H1 (cell line): ENCODE results near the gene SBF2. TPM values are rescaled to one million over a fixed set of nuclear protein-coding genes. Genes with fewer than 3 reads are reported as not detected.

Experiments used
- CTCF ChIA-PET: fragments of 300-600 bp; sonication (Branson Sonifier 250); formaldehyde crosslinking; loops from one replicate; lab custom pipeline; 2021; ENCODE audit not compliant: partially characterized antibody; lab: Charles Lee
- POLR2A ChIA-PET: fragments of 300-600 bp; sonication (Branson Sonifier 250); formaldehyde crosslinking; loops from one replicate; lab custom pipeline; 2021; ENCODE audit warnings: inconsistent platforms; ENCODE audit not compliant: partially characterized antibody; lab: Charles Lee
- DNase-seq, 2 experiments: peaks; one replicate each; pipeline versions ENCODE4 v3.0.0 to v3.0.0-alpha.2; 2010 to 2022; ENCODE audit warnings: low spot score in 2 of 2, low read depth in 1 of 2, mixed read lengths in 1 of 2
- FAIRE-seq: peaks from 2 replicates; lab custom pipeline; 2011; peaks lifted over from hg19 to GRCh38; lab: Jason Lieb, UNC
- H2AFZ ChIP-seq: 2 replicates; pipeline ENCODE4 v1.8.1; 2012; ENCODE audit warnings: low read length, inconsistent platforms
- H2AK5ac ChIP-seq: 2 replicates; pipeline ENCODE4 v1.6.1; 2013; ENCODE audit warnings: low read depth, low read length
- H2BK120ac ChIP-seq: replicated peaks from 2 replicates; pipeline ENCODE3; 2013; ENCODE audit warnings: low read depth, low read length, inconsistent platforms
- H2BK12ac ChIP-seq: 2 replicates; pipeline ENCODE4 v1.6.1; 2013; ENCODE audit warnings: low read depth, low read length
- H2BK15ac ChIP-seq: 2 replicates; pipeline ENCODE4 v1.6.1; 2013; ENCODE audit warnings: low read length
- H2BK20ac ChIP-seq: 2 replicates; pipeline ENCODE4 v1.6.1; 2013; ENCODE audit warnings: low read length
- H2BK5ac ChIP-seq: 2 replicates; pipeline ENCODE4 v1.6.1; 2013; ENCODE audit warnings: low read depth, low read length
- H3K14ac ChIP-seq: 2 replicates; pipeline ENCODE4 v1.6.1; 2013; ENCODE audit warnings: inconsistent platforms; ENCODE audit not compliant: insufficient read length
- H3K18ac ChIP-seq: 2 replicates; pipeline ENCODE4 v1.6.1; 2013; ENCODE audit warnings: low read length; ENCODE audit errors: extremely low read depth
- H3K23ac ChIP-seq: 2 replicates; pipeline ENCODE4 v1.6.1; 2013; ENCODE audit warnings: inconsistent platforms; ENCODE audit not compliant: insufficient read length
- H3K23me2 ChIP-seq: 2 replicates; pipeline ENCODE4 v1.6.1; 2013; ENCODE audit warnings: low read depth, low read length
- H3K27ac ChIP-seq: 2 replicates; pipeline ENCODE4 v1.6.1; 2011; ENCODE audit warnings: low read depth, low read length, inconsistent platforms
- H3K27me3 ChIP-seq, 4 experiments: replicated peaks in 1 of 4; 1 replicate in 1 of 4; 2 replicates in 3 of 4; pipeline versions ENCODE4 v1.6.1 to v1.8.1; 2011 to 2013; ENCODE audit warnings: low read length in 3 of 4, mild to moderate bottlenecking in 3 of 4, inconsistent platforms in 2 of 4, mixed read lengths in 2 of 4, moderate library complexity in 1 of 4; ENCODE audit not compliant: control insufficient read depth in 3 of 4, insufficient read depth in 3 of 4; ENCODE audit errors: extremely low read depth in 1 of 4
- H3K36me3 ChIP-seq, 4 experiments: 2 replicates each; pipeline versions ENCODE4 v1.6.1 to v1.8.1; 2011 to 2013; ENCODE audit warnings: mild to moderate bottlenecking in 4 of 4, low read length in 3 of 4, moderate library complexity in 2 of 4, control low read depth in 1 of 4, inconsistent platforms in 1 of 4; ENCODE audit not compliant: insufficient read depth in 4 of 4, control insufficient read depth in 2 of 4
- H3K4ac ChIP-seq: replicated peaks from 2 replicates; pipeline ENCODE3; 2013; ENCODE audit warnings: low read length, low read depth, mixed read lengths, inconsistent platforms; ENCODE audit not compliant: insufficient read length
- H3K4me1 ChIP-seq, 4 experiments: replicated peaks in 1 of 4; 1 replicate in 1 of 4; 2 replicates in 3 of 4; pipeline versions ENCODE4 v1.6.1 to v1.8.1; 2011 to 2013; ENCODE audit warnings: low read length in 3 of 4, inconsistent platforms in 2 of 4, mixed read lengths in 1 of 4; ENCODE audit not compliant: insufficient read depth in 4 of 4, control insufficient read depth in 3 of 4
- H3K4me2 ChIP-seq, 2 experiments: 2 replicates each; pipeline versions ENCODE4 v1.6.1 to v1.8.1; 2011 to 2013; ENCODE audit warnings: low read depth in 2 of 2, low read length in 2 of 2, control low read depth in 1 of 2, inconsistent platforms in 1 of 2, mild to moderate bottlenecking in 1 of 2; ENCODE audit not compliant: insufficient read depth in 1 of 2
- H3K4me3 ChIP-seq, 4 experiments: fragments of 200-600, 300-600 bp in 1 of 4; sonication (generic), shearing (Covaris generic), sonication (Bioruptor Twin) in 1 of 4; 2 replicates each; pipeline versions ENCODE4 v1.5.1 to v1.8.1; 2011 to 2016; ENCODE audit warnings: low read length in 4 of 4, low read depth in 3 of 4, control low read depth in 2 of 4, inconsistent platforms in 2 of 4, mild to moderate bottlenecking in 2 of 4, mixed read lengths in 1 of 4, moderate library complexity in 1 of 4; ENCODE audit not compliant: insufficient read depth in 2 of 4; ENCODE audit errors: extremely low read depth in 1 of 4
- H3K56ac ChIP-seq: replicated peaks from 2 replicates; pipeline ENCODE3; 2013; ENCODE audit warnings: low read depth, mild to moderate bottlenecking, mixed read lengths, low read length, inconsistent platforms; ENCODE audit not compliant: insufficient read length
- H3K79me1 ChIP-seq: 2 replicates; pipeline ENCODE4 v1.6.1; 2013; ENCODE audit warnings: low read depth, low read length, control low read depth
- H3K79me2 ChIP-seq, 2 experiments: 2 replicates each; pipeline versions ENCODE4 v1.6.1 to v1.8.1; 2012 to 2013; ENCODE audit warnings: low read length in 2 of 2, mild to moderate bottlenecking in 2 of 2, inconsistent platforms in 1 of 2; ENCODE audit not compliant: insufficient read depth in 2 of 2, control insufficient read depth in 1 of 2
- H3K9ac ChIP-seq, 4 experiments: replicated peaks in 1 of 4; 1 replicate in 1 of 4; 2 replicates in 3 of 4; pipeline versions ENCODE4 v1.6.1 to v1.8.1; 2011 to 2013; ENCODE audit warnings: low read depth in 3 of 4, low read length in 3 of 4, control low read depth in 2 of 4, mild to moderate bottlenecking in 2 of 4, moderate library complexity in 2 of 4, inconsistent platforms in 1 of 4; ENCODE audit errors: extremely low read depth in 1 of 4
- H3K9me3 ChIP-seq, 2 experiments: 2 replicates each; pipeline versions ENCODE4 v1.6.1 to v1.8.1; 2012 to 2013; ENCODE audit warnings: mild to moderate bottlenecking in 2 of 2, moderate library complexity in 2 of 2, control low read depth in 1 of 2, inconsistent platforms in 1 of 2, low read depth in 1 of 2, low read length in 1 of 2, mixed read lengths in 1 of 2; ENCODE audit not compliant: insufficient read depth in 2 of 2
- H4K20me1 ChIP-seq, 2 experiments: replicated peaks in 1 of 2; 2 replicates each; pipeline versions ENCODE3 to v1.8.1; 2011 to 2013; ENCODE audit warnings: inconsistent platforms in 2 of 2, low read length in 2 of 2, mild to moderate bottlenecking in 1 of 2; ENCODE audit not compliant: insufficient read depth in 2 of 2, control insufficient read depth in 1 of 2
- H4K5ac ChIP-seq: 2 replicates; pipeline ENCODE4 v1.6.1; 2013; ENCODE audit warnings: low read length, low read depth, mixed read lengths, inconsistent platforms; ENCODE audit not compliant: insufficient read length
- H4K8ac ChIP-seq: 2 replicates; pipeline ENCODE4 v1.8.0; 2013; ENCODE audit warnings: mild to moderate bottlenecking, moderate library complexity, low read length, inconsistent platforms; ENCODE audit not compliant: insufficient read depth; ENCODE audit errors: extremely low read depth
- H4K91ac ChIP-seq: replicated peaks from 2 replicates; pipeline ENCODE3; 2013; ENCODE audit warnings: low read length, mixed read lengths, inconsistent platforms; ENCODE audit not compliant: insufficient read length
- CTBP2 ChIP-seq: IDR thresholded peaks from 2 replicates; pipeline ENCODE4 v1.7.0; 2011; ENCODE audit warnings: borderline replicate concordance, mild to moderate bottlenecking, moderate library complexity, mixed read lengths, low read length; ENCODE audit not compliant: insufficient read depth, insufficient read length
- EP300 ChIP-seq, 2 experiments: IDR thresholded peaks; 1 replicate in 1 of 2; 2 replicates in 1 of 2; pipeline ENCODE4 v1.6.1; 2011 to 2012; ENCODE audit warnings: low read depth in 2 of 2, low read length in 2 of 2, mild to moderate bottlenecking in 2 of 2, borderline replicate concordance in 1 of 2, inconsistent platforms in 1 of 2, moderate library complexity in 1 of 2
- NRF1 ChIP-seq: IDR thresholded peaks from 2 replicates; pipeline ENCODE4 v1.6.1; 2011; ENCODE audit warnings: mild to moderate bottlenecking, low read depth, low read length, improper control_type of control experiment
- PHF8 ChIP-seq: fragments of 200-600 bp; sonication (generic); conservative IDR thresholded peaks from 2 replicates; pipeline ENCODE4 v1.7.1; 2012; ENCODE audit warnings: low read depth, mild to moderate bottlenecking, inconsistent platforms, low read length, moderate library complexity
- SIN3A ChIP-seq, 2 experiments: IDR thresholded peaks in 1 of 2; conservative IDR thresholded peaks in 1 of 2; 2 replicates each; pipeline ENCODE4 v1.6.1; 2011 to 2012; ENCODE audit warnings: low read length in 2 of 2, improper control_type of control experiment in 1 of 2, low read depth in 1 of 2, mild to moderate bottlenecking in 1 of 2
- SRF ChIP-seq: IDR thresholded peaks from 2 replicates; pipeline ENCODE4 v1.6.1; 2011; ENCODE audit warnings: mild to moderate bottlenecking, low read depth, low read length, moderate library complexity
- TBP ChIP-seq: IDR thresholded peaks from 2 replicates; pipeline ENCODE4 v1.6.1; 2011; ENCODE audit warnings: low read depth, low read length, improper control_type of control experiment
- WGBS, 2 experiments: shearing (Covaris generic) in 1 of 2; methylation state at CpG; one replicate each; pipeline versions ENCODE4 v1.1.6 to v1.1.7; 2013 to 2015; ENCODE audit warnings: low lambda C conversion rate in 2 of 2, mixed read lengths in 2 of 2, inconsistent platforms in 1 of 2, low coverage in 1 of 2, missing lambda C conversion rate in 1 of 2; ENCODE audit not compliant: insufficient replicate concordance in 2 of 2, insufficient coverage in 1 of 2, insufficient read length in 1 of 2; ENCODE audit errors: extremely low coverage in 1 of 2, missing lambda C conversion rate in 1 of 2; 5-methylcytosine and 5-hydroxymethylcytosine counted together
- polyA plus RNA-seq, 7 experiments: library from polyadenylated mRNA; depleted of rRNA in 3 of 7; stranded (reverse) in 5 of 7; unstranded in 2 of 7; fragments of >200 nt in 5 of 7; fragments of 200-250 nt in 2 of 7; gene quantifications; 1 replicate in 5 of 7; 2 replicates in 1 of 7; 4 replicates in 1 of 7; pipeline versions ENCODE4 v1.2.1 to v1.2.3, GENCODE V29; 2011 to 2013; ENCODE audit warnings: missing spikeins in 2 of 7, mixed read lengths in 2 of 7
- total RNA-seq: library from RNA; stranded (reverse); fragmentation: NEBNext Ultra II Directional; extraction: Animal tissue kit (Norgen Biotek cat#: 25700); gene quantifications from 2 replicates; pipeline ENCODE4 v1.2.1, GENCODE V29; 2021

SBF2 gene
- total and polyA plus RNA-seq, 2 of the 8 experiments (the other 6 are each of a cell fraction or from before 2014, with no cell fraction given), result 36.7 to 50.5 TPM

GRCh38 chr11:10326012-10326964, 32.3 kb upstream of the SBF2 start:
- FAIRE-seq, result no peak
- no peak for DNase-seq
- no peak overlapping the region for H3K27ac ChIP-seq
- TF ChIP-seq TBP (no peak), SIN3A (conservative IDR thresholded peaks at IDR 0.05 in 1 of 2, IDR thresholded peaks at IDR 0.05 in 1 of 2; ENCODE audit: low read depth in 1 of 2, low read length in 2 of 2) (no peak), CTBP2 (no peak), NRF1 (no peak), PHF8 (no peak), SRF (no peak), EP300 (IDR thresholded peaks at IDR 0.05; ENCODE audit: borderline replicate concordance in 1 of 2, low read depth in 2 of 2, low read length in 2 of 2) (no peak)

More at GRCh38 chr11:10326012-10326964, 32.3 kb upstream of the SBF2 start:
- Histone ChIP-seq H4K8ac (no peak overlapping the region), H3K9me3 (no peaks in the 10 kb centered on the region), H3K4me3 (no peak overlapping the region), H3K27me3 (no peaks in the 10 kb centered on the region), H2BK12ac (peak overlapping the region; percentile 82; the same call in 1 of the 2 replicates), H2BK5ac (peak overlapping the region; percentile 37; the same call in 1 of the 2 replicates), H3K56ac (no peak overlapping the region), H2BK15ac (no peak overlapping the region; the same call in 1 of the 2 replicates), H3K14ac (no peak overlapping the region), H3K9ac (no peak overlapping the region), H3K4ac (peak overlapping the region; percentile 63), H2AK5ac (0 out of 2 replicates have a peak overlapping the region, but pooled peaks have one; percentile 78), H3K23ac (no peak overlapping the region), H3K23me2 (no peaks in the 10 kb centered on the region), H3K4me2 (no peak overlapping the region), H3K36me3 (no peaks in the 10 kb centered on the region), H3K79me1 (no peaks in the 10 kb centered on the region), H2BK20ac (peak overlapping the region; percentile 82), H2AFZ (no peak overlapping the region), H4K20me1 (no peaks in the 10 kb centered on the region), H4K91ac (peak overlapping the region; percentile 31), H3K18ac (peak overlapping the region; percentile 29), H3K79me2 (no peaks in the 10 kb centered on the region), H4K5ac (no peak overlapping the region), H2BK120ac (peak overlapping the region; percentile 38), H3K4me1 (peaks cover 3 to 15% (median 8%) of the 10 kb centered on the region in 4 experiments; a peak in 5 of 7 replicates)
- WGBS, 2 experiments, result 82% methylated on average over 2 of the region's 2 CpGs; no CpG with 5 or more reads in 1 of the 2 experiments
- ChIA-PET POLR2A (interaction anchor here (1.3 to 2.3 kb wide), 5 partner anchors 16 to 26 kb away, joined by 3 to 8 read pairs (median 5); partner anchors contain the start of gene ADM), CTCF (interaction anchor here (0.9 to 3.7 kb wide), 13 partner anchors 8 to 568 kb away, joined by 3 to 20 read pairs (median 4); partner anchors contain the start of gene ADM)
